Measurements from ENCODE around the gene HSPA12A.

The HSPA12A gene

DNA sequence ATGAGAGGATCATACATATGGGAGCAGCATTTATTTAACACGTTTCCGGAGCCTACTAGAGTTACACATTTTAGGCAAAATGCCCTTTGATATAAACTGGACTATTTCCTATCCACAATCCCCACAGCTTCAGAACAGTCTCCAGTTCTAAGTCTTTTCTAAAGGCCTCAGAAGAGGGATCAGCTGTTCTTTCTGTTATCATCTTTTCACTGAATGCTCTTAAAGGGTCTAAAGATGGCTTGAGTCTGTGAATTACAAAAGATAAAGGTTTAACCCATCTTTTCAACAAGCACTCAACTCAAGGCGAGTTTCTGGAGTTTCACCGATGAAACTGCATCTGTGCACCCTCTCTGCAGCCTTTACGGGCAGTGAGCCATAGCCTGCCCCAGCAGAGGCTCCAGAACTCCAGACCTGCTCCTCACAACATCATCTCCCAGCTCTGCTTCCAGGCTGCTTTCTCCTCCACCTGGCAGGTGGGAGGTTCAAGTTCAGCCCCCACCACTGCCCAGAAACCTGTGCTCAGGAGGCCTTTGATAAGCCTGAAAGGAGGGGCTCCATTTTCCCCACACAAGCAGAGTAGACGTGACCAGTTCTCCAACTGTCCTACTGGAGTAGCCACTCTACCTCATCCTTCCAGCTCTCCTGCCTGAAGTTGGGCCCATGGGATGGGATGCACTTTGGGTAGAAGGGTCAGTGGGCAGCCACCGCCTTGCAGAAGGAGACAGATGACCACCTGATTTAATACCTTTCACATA is 53.4 kb downstream of the HSPA12A start:
- no peak for DNase-seq

DNA sequence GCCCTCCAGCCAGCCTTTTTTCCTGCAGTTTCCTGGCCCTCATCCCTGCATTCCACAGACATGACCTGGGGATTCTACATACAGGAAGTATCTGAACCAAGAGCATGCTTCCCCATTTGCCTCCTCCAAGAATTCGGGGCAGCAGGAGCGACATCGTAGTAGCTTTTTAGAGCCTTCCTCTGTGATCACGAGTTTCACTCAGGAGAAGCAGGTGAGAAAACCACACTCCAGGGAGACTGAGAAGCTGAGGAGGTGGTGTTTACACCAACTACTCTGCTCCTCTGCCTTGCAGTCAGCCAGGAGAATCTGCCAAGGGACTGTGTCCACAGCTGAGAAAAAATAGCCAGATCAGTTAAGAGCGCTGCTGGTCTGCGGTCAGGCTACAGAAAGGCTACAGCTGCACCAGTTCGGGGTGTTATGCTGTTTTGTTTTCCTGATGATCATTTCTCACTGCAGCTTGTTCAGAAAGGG is 54.1 kb downstream of the HSPA12A start:
- no peak for DNase-seq

GRCh38 chr10:116687633-116688032 is 54.7 kb downstream of the HSPA12A start:
- DNase-seq = no peak

DNA sequence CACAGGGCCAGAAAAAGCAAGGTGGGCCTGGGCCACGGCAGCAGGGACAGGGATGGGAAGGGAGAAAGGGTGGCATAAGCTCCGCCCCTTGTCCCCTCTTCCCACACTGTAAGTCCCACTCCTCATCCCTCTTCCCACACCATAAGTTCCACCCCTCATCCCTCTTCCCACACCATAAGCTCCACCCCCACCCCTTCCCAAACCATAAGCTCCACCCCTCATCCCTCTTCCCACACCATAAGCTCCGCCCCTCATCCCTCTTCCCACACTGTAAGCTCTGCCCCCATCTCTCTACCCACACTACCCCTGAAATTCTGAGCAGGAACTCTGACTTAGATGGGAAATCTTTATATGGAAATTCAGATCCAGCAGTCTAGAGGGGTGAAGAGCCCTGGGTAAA is 55.7 kb downstream of the HSPA12A start:
- no peak for DNase-seq

- no peak for DNase-seq
Measured at GRCh38 chr10:116685807-116686206, 56.6 kb downstream of the HSPA12A start.

- DNase-seq = no peak
Measured at GRCh38 chr10:116684781-116685180, 57.6 kb downstream of the HSPA12A start.

DNA sequence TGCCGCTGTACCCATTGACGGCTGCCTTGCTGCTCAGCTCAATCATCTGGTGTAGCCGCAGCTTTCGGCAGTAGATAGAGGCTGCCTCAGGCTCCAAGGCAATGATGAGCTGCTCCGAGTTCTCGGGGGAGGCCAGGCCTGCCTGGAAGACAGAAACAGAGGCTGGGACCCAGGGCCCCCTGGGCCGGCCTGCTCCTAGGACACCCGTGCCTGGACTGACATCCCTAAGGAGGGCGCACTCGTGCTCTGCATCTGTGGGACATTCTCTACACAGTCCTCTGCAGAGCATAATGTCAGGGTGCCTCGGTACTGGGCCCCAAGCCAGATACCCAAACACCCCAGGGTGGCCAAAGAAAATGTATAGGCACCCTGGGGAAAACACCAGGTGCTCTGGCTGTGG is 58.5 kb downstream of the HSPA12A start:
- DNase-seq = no peak

DNA sequence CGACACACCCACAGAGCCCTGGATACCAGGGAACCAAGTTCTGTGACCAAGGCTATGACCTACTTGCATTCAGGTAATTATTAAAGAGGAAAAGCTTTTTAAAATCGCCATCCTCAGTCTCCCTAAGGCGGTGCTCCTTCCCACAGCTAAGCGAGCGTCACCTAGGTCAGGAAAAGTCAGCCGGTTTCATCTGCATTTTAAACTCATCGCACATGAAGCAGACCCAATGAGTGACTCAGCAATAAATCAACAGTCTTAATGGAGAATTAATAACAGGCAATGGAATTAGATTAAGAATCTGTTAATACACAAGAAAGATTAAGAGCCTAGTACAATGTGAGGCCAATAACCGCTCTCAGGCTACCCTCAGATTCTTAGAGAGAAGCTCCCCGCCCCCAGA is 59.2 kb downstream of the HSPA12A start:
- DNase-seq = no peak

DNA sequence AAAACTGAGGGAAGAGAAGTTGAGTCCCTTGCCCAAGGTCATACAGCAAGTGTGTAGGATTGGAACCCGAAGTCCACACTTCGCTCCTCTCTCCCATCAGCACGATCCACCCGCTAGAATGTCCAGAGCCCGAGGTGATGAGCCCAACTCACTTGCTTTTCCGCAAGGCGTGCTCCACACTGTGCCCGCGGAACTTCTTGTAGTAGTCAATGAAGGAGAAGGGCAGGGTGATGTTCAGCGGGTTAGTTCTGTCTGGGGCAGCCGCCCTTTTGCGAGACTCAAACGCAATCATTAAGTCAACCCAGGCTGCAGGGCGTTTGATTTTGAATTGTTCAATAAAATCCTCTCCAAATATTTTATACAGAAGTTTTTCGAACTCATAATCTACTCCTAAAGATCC is 63.0 kb downstream of the HSPA12A start:
- no peak for DNase-seq

- no peak for DNase-seq
Measured at GRCh38 chr10:116676633-116677032, 65.7 kb downstream of the HSPA12A start.

- DNase-seq = no peak
Measured at GRCh38 chr10:116676118-116676517, 66.2 kb downstream of the HSPA12A start.

GRCh38 chr10:116674901-116675423 is 67.4 kb downstream of the HSPA12A start:
- DNase-seq = no peak

DNA sequence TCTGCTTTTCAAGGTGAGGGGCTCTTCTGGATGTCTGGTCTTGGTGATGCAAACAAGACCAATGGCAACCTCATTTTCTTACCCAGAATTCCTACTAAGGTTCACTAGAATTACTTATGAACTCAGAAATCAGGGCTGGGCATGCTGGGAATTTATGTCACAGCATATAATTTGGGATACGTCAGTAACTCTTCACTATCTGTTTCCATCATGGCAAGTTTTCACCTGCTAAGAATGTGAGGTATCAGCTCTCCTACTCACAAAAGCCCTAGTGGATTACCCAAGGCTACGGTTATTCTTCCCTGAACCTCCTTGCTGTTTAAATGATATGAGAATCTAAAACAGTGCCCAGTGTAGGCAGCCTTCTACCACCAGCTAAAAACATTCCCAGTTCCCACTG is 68.5 kb downstream of the HSPA12A start:
- DNase-seq = no peak

GRCh38 chr10:116672891-116673290 is 69.5 kb downstream of the HSPA12A start:
- no peak for DNase-seq

DNA sequence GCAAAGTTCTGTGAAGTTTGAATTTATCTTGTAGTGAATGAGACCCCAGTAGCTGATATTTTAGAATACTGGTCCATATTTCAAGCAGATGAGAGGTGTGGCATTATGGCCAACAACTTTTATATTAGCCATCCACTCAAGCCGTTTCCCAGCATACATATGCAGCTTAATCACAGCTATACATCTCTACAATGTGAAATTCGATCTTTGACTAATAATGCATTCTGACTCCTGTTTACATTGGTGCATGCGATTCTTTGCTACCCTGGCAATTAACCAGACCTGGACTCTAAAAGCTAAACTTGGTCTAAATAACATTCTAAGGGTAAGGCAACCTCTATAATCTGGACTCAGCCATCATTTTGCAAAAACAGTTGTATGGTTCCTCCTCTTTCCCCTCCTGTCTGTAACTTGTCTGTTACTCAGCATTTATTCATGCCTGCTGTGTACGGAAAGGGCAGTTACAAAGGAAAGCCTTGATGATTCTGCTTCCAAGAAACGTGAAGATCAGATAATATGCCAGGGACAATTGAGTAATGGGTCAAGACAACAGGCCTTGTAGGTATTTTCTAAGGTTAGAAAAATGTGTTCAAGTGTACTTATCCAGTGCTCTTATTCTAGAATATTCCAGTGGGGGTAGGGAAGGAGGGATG is 71.0 kb downstream of the HSPA12A start:
- no peak for DNase-seq

GRCh38 chr10:116670706-116671105 is 71.7 kb downstream of the HSPA12A start:
- DNase-seq = no peak

DNA sequence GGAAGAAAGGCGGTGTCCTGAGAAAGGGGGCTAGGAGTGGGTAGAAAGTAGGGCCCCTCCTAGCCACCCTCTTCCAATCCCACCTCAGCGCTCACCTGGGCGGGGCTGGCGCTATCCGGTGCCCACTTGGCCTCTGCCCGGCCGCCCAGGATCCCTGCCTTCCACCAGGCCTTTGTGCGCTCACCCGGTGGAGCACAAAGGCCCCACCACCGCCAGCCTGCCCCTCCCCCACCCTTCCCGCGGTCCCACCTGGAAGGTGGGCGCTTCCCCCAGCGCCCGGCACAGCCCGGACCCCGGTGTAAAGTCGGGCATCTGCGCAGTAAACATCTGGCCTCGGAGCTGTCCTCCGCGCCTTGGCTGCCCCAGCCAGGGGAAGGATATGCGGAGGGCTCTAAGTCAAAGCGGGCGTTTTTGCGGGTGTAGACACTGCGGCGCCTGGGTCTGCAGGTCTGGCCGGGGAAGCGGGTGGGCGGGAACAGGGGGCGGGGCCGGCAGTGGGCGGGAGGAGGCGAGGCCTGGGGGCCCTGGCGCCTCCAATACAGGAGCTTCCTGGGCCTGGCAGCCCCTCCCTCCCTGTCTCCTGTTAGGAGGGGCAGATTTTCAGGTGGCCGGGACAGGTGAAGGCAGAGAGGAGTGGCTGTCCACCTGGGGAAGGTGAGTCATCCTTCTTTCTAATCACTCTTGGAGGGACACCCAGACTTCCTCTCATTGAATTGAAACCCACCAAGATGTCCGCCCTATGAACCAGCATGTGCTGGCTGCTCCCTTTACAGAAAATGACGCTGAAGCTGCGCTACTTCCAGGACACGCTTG is 72.3 kb downstream of the HSPA12A start:
- peak; percentile 51 for DNase-seq

DNA sequence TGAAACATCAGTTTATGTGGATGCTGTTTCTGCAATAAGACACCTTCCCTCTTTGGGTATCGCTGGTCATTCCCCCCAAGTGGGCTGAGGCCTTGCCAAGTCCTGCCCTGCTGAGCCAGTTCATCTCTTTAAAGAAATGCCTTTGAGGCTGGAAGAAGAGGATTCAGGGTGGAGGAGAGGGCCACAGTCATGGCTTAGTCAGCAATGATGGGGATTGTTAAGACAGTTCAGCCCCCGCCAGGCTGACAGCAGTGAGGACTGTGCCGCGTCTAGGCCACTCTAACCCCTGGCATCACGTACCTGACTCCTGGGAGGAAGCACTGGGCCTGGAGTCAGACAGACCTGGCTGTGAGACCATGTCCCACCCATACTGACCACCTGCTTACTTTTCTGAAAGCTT is 73.3 kb downstream of the HSPA12A start:
- no peak for DNase-seq

- no peak for DNase-seq
Measured at GRCh38 chr10:116668446-116668845, 73.9 kb downstream of the HSPA12A start.

GRCh38 chr10:116668018-116668417 is 74.3 kb downstream of the HSPA12A start:
- DNase-seq = no peak

DNA sequence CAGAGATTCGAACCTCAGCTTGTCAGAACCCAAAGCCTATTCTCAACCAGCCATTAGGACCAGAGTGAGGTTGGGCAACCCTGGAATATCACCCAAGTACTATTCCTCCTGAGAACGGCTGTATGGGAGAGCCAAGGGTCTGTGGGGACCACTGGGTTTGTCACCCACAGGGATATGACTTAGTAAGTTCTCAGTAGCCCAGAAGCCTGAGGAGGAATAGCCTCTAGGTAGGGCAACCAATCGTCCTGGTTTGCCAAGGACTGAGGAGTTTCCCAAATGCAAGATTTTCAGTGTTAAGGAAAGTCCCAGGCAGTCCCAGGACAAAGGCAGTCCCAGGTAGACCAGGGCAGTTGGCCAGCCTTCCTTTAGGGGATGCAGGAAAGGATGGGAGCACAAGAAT is 74.9 kb downstream of the HSPA12A start:
- no peak for DNase-seq

DNA sequence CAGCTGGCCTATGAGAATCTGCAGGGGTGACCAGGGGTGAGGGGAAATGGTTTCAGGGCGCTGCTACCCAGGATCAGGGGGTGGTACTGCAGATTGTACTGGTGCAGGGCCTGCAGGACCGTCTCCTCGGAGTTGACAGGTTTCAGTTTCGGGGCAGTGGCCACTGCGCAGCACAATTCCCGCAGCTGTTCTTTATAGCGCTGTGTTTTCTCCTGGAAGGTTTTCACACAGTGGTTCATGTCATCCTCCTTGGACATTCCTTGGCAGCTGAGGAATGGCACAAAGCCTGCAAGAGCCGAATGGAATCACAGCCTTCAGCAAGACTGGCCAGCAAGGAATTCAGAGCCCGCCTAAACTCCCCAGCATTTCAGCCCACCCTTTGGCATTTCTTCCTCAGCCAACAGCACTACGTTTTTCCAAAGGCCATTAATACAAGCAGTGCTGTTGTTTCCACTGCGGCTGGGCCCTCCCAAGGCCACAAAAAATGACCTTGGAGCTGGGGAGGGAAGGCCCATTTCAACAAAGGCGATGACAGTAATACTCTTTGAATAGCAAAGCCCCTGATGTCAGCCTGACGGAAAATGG is 76.7 kb downstream of the HSPA12A start:
- peak; percentile 82 for DNase-seq

- no peak for DNase-seq
Measured at GRCh38 chr10:116664631-116665030, 77.7 kb downstream of the HSPA12A start.

All from left hindlimb (tissue), 1 donor.